K562 (cell line): ENCODE data around the gene CALM1. TPM values are rescaled to one million over a fixed set of nuclear protein-coding genes. Genes with fewer than 3 reads are reported as not detected.
A peak's percentile ranks its signal among the peaks of the same experiment; 100 is the strongest.

Source experiments
- FOSL1 ChIP-seq: fragments of 200-800 bp; sonication (Bioruptor generic); conservative IDR thresholded peaks from 2 replicates; pipeline ENCODE4 v1.6.1; 2016; ENCODE audit warnings: missing genetic modification characterization, missing compliant biosample characterization
- GATA2 ChIP-seq: sonication (generic); formaldehyde crosslinking; IDR thresholded peaks from 2 replicates; pipeline ENCODE4 v1.4.0; 2020; ENCODE audit warnings: mild to moderate bottlenecking, missing genetic modification reagents
- HNRNPLL ChIP-seq: fragments of 200-400 bp; formaldehyde crosslinking; IDR thresholded peaks from 2 replicates; pipeline ENCODE4 v1.6.1; 2017; ENCODE audit warnings: low read length, low read depth, mild to moderate bottlenecking; ENCODE audit not compliant: poor library complexity, severe bottlenecking
- MBD2 ChIP-seq: sonication (generic); IDR thresholded peaks from 2 replicates; pipeline ENCODE4 v1.6.1; 2016; ENCODE audit warnings: low read depth, borderline replicate concordance
- MTF1 ChIP-seq: fragments of 250-450 bp; sonication (Bioruptor Pico); IDR thresholded peaks from 2 replicates; pipeline ENCODE4 v1.9.0; 2021; ENCODE audit warnings: moderate library complexity, mild to moderate bottlenecking, inconsistent platforms, borderline replicate concordance
- NFE2 ChIP-seq: IDR thresholded peaks from 2 replicates; pipeline ENCODE4 v1.6.1; 2014; ENCODE audit warnings: antibody characterized with exemption, low read depth
- PHF8 ChIP-seq: fragments of 200-600 bp; sonication (generic); IDR thresholded peaks from 2 replicates; pipeline ENCODE4 v1.6.1; 2012; ENCODE audit warnings: mixed run types, mild to moderate bottlenecking, inconsistent platforms, low read length, moderate library complexity, borderline replicate concordance
- SLC30A9 ChIP-seq: fragments of 250-450 bp; sonication (Bioruptor Pico); IDR thresholded peaks from 2 replicates; pipeline ENCODE4 v1.8.0; 2022; ENCODE audit warnings: mild to moderate bottlenecking, moderate library complexity
- SMARCA5 ChIP-seq: fragments of 450-650 bp; IDR thresholded peaks from 2 replicates; pipeline ENCODE4 v1.6.1; 2016
- TAL1 ChIP-seq: fragments of 450-650 bp; IDR thresholded peaks from 2 replicates; pipeline ENCODE4 v1.6.1; 2016; ENCODE audit warnings: mild to moderate bottlenecking
- ZC3H4 ChIP-seq: sonication (generic); formaldehyde crosslinking; IDR thresholded peaks from 2 replicates; pipeline ENCODE4 v1.9.0; 2021; ENCODE audit warnings: missing genetic modification reagents, borderline replicate concordance
- ZNF583 ChIP-seq: fragments of 250-450 bp; sonication (Bioruptor Pico); IDR thresholded peaks from 2 replicates; pipeline ENCODE4 v1.4.0; 2020
- polyA plus RNA-seq, 8 experiments: library from polyadenylated mRNA; depleted of rRNA in 4 of 8; stranded (reverse) in 5 of 8; unstranded in 3 of 8; fragments of >200 nt; fragmentation: Nextera tagmentation in 2 of 8; fragmentation: Illumina TruSeq in 1 of 8; extraction: Ambion mirVana in 2 of 8; extraction: Trizol in 1 of 8; gene quantifications; 2 replicates each; pipeline versions ENCODE4 v1.2.1 to v1.2.3, GENCODE V29; 2011 to 2014; ENCODE audit warnings: inconsistent platforms in 1 of 8, missing spikeins in 1 of 8
- total RNA-seq, 7 experiments: library from RNA; depleted of rRNA in 6 of 7; stranded (reverse); fragments of >200 nt in 6 of 7; fragmentation: Illumina TruSeq in 2 of 7; extraction: Trizol in 2 of 7; gene quantifications; 2 replicates each; pipeline versions ENCODE4 v1.2.1 to v1.2.3, GENCODE V29; 2011 to 2021; ENCODE audit warnings: low replicate concordance in 1 of 7
- TF ChIP-seq, protein P1 (sequence below), 2 experiments: fragments of 450-650 bp; IDR thresholded peaks; 2 replicates each; pipeline ENCODE4 v1.6.1; 2018; ENCODE audit warnings: mild to moderate bottlenecking in 2 of 2, low read depth in 1 of 2; ENCODE audit not compliant: partially characterized antibody in 2 of 2
- TF ChIP-seq, protein P2 (sequence below): fragments of 250-450 bp; sonication (Bioruptor Pico); IDR thresholded peaks from 2 replicates; pipeline ENCODE4 v1.5.0; 2021
- TF ChIP-seq, protein P3 (sequence below): fragments of 250-450 bp; sonication (Bioruptor Pico); IDR thresholded peaks from 2 replicates; pipeline ENCODE4 v1.8.0; 2021; ENCODE audit warnings: mild to moderate bottlenecking, moderate library complexity
- TF ChIP-seq, protein P4 (sequence below): sonication (generic); formaldehyde crosslinking; IDR thresholded peaks from 2 replicates; pipeline ENCODE4 v1.8.0; 2022; ENCODE audit warnings: mild to moderate bottlenecking, missing genetic modification reagents, borderline replicate concordance
- TF ChIP-seq, protein P5 (sequence below): IDR thresholded peaks from 3 replicates; pipeline ENCODE4 v1.6.1; 2011; ENCODE audit warnings: borderline replicate concordance, mild to moderate bottlenecking; ENCODE audit not compliant: insufficient read length, insufficient read depth

The CALM1 gene
- total and polyA plus RNA-seq, 9 of the 15 experiments (the other 6 are each of a cell fraction or from before 2014, with no cell fraction given): 48.0 to 269 (median 158) TPM

DNA sequence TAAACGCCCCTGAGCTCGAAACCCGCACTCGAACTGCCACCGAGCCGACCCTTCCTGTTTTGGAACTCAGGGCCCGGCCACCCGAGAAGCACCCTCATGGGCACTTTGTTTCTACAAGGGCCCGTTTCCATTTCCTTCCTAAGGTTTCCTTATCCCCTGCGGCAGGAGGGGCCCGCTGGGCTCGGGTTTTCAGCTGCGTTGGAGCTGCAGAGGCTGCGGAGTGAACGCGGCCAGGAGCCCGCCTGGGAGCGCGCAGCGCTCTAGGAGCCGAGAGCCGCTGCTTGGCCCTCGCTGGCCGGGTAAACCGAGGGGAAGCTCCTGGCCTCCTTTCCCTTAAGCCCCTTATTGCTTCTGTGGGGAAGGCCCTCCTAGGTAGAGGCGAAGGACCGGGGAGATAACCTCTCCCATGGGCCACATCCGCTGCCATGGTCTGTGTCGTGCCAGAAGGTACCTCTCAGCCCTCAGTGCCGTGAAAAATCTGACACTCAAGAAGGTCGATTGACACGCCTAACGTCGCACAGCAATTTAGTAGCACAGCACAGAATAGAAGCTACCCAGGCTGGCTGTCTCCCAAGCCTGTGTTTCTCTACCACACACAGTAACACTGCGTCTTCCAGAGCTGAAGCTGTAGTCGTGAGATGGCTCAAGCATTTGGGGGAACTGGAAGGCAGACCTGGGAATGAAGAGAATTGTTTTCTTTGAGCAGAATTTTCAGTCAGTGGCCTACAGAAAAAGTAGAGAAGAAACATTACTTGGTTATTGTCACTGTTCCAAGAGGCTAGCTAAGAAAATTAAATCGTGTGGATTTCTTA lies 12.9 kb upstream of the CALM1 start (continued):
- TF ChIP-seq, protein P1, sequence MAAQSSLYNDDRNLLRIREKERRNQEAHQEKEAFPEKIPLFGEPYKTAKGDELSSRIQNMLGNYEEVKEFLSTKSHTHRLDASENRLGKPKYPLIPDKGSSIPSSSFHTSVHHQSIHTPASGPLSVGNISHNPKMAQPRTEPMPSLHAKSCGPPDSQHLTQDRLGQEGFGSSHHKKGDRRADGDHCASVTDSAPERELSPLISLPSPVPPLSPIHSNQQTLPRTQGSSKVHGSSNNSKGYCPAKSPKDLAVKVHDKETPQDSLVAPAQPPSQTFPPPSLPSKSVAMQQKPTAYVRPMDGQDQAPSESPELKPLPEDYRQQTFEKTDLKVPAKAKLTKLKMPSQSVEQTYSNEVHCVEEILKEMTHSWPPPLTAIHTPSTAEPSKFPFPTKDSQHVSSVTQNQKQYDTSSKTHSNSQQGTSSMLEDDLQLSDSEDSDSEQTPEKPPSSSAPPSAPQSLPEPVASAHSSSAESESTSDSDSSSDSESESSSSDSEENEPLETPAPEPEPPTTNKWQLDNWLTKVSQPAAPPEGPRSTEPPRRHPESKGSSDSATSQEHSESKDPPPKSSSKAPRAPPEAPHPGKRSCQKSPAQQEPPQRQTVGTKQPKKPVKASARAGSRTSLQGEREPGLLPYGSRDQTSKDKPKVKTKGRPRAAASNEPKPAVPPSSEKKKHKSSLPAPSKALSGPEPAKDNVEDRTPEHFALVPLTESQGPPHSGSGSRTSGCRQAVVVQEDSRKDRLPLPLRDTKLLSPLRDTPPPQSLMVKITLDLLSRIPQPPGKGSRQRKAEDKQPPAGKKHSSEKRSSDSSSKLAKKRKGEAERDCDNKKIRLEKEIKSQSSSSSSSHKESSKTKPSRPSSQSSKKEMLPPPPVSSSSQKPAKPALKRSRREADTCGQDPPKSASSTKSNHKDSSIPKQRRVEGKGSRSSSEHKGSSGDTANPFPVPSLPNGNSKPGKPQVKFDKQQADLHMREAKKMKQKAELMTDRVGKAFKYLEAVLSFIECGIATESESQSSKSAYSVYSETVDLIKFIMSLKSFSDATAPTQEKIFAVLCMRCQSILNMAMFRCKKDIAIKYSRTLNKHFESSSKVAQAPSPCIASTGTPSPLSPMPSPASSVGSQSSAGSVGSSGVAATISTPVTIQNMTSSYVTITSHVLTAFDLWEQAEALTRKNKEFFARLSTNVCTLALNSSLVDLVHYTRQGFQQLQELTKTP (IDR thresholded peaks at IDR 0.05; ENCODE audit: low read depth in 1 of 2, partially characterized antibody in 2 of 2): no peak
- TF ChIP-seq HNRNPLL (peak; percentile 2), PHF8 (peak; percentile 42), SMARCA5 (no peak), MBD2 (no peak), TAL1 (no peak), ZC3H4 (CRISPR knock-in tag) (peak; percentile 82; the same call in 1 of the 2 replicates), GATA2 (CRISPR knock-in tag) (no peak), MTF1 (CRISPR knock-in tag) (no peak), SLC30A9 (no peak), NFE2 (no peak), FOSL1 (no peak), ZNF583 (CRISPR knock-in tag) (no peak)
- TF ChIP-seq, protein P2, sequence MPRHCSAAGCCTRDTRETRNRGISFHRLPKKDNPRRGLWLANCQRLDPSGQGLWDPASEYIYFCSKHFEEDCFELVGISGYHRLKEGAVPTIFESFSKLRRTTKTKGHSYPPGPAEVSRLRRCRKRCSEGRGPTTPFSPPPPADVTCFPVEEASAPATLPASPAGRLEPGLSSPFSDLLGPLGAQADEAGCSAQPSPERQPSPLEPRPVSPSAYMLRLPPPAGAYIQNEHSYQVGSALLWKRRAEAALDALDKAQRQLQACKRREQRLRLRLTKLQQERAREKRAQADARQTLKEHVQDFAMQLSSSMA (CRISPR knock-in tag): no peak
- TF ChIP-seq, protein P3, sequence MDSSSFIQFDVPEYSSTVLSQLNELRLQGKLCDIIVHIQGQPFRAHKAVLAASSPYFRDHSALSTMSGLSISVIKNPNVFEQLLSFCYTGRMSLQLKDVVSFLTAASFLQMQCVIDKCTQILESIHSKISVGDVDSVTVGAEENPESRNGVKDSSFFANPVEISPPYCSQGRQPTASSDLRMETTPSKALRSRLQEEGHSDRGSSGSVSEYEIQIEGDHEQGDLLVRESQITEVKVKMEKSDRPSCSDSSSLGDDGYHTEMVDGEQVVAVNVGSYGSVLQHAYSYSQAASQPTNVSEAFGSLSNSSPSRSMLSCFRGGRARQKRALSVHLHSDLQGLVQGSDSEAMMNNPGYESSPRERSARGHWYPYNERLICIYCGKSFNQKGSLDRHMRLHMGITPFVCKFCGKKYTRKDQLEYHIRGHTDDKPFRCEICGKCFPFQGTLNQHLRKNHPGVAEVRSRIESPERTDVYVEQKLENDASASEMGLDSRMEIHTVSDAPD: no peak
- TF ChIP-seq, protein P4, sequence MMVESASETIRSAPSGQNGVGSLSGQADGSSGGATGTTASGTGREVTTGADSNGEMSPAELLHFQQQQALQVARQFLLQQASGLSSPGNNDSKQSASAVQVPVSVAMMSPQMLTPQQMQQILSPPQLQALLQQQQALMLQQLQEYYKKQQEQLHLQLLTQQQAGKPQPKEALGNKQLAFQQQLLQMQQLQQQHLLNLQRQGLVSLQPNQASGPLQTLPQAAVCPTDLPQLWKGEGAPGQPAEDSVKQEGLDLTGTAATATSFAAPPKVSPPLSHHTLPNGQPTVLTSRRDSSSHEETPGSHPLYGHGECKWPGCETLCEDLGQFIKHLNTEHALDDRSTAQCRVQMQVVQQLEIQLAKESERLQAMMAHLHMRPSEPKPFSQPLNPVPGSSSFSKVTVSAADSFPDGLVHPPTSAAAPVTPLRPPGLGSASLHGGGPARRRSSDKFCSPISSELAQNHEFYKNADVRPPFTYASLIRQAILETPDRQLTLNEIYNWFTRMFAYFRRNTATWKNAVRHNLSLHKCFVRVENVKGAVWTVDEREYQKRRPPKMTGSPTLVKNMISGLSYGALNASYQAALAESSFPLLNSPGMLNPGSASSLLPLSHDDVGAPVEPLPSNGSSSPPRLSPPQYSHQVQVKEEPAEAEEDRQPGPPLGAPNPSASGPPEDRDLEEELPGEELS (CRISPR knock-in tag): no peak
- TF ChIP-seq, protein P5, sequence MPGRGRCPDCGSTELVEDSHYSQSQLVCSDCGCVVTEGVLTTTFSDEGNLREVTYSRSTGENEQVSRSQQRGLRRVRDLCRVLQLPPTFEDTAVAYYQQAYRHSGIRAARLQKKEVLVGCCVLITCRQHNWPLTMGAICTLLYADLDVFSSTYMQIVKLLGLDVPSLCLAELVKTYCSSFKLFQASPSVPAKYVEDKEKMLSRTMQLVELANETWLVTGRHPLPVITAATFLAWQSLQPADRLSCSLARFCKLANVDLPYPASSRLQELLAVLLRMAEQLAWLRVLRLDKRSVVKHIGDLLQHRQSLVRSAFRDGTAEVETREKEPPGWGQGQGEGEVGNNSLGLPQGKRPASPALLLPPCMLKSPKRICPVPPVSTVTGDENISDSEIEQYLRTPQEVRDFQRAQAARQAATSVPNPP: no peak
